ENCODE data around the gene CEND1. TPM values are rescaled to one million over a fixed set of nuclear protein-coding genes. Genes with fewer than 3 reads are reported as not detected.

Gene CEND1
- total RNA-seq, 1 experiment from 2014 or later, result 0.81 TPM

DNA sequence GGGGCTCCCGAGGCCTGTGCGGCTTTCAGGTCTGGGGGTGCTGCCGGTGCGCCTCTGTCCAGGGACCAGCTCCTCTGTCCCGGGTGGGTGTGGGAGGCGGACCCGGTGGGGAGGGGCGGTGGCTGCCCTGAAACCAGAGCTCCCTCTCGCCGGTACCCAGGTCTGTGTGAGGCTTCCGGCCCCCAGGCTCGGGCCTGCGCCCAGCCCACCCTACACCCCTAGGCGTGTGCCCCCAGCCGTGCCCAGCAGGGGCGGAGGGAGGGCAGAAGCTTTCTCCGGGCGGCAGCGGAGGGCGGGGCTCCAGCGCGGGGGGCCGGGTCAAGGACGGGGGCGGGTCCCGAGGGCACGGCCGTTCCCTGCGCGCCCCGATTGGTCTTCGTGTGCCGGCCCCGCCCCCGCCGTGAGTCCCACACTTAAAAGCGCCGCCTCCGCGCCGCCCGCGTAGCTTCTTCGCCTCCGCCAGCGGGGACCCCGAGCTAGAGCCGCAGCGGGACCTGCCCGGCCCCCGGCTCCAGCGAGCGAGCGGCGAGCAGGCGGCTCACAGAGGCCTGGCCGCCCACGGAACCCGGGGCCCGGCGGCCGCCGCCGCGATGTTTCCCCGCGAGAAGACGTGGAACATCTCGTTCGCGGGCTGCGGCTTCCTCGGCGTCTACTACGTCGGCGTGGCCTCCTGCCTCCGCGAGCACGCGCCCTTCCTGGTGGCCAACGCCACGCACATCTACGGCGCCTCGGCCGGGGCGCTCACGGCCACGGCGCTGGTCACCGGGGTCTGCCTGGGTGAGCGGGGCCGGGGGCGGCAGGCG is 29.4 kb upstream of the CEND1 start:
- H3K9ac ChIP-seq (ENCODE audit: extremely low read depth, insufficient read length, low read length), result peak overlapping the region; percentile 50
- no peak overlapping the region for H3K14ac ChIP-seq (ENCODE audit: insufficient read depth, low read length)
- WGBS (ENCODE audit: extremely low coverage, insufficient read length, low lambda C conversion rate), result no CpG with 5 or more reads among the region's 96 CpGs
- H3T11ph ChIP-seq (ENCODE audit: low read length), result no peak overlapping the region
- H3K27me3 Mint-ChIP-seq (ENCODE audit: low read depth), result peaks cover 2% of the 10 kb centered on the region; the same call in 1 of the 2 replicates
- H3K79me1 ChIP-seq (ENCODE audit: insufficient read depth, low read depth, low read length, poor library complexity, severe bottlenecking), result no peaks in the 10 kb centered on the region
- H3K27me3 ChIP-seq (ENCODE audit: insufficient read depth, low read length), result no peaks in the 10 kb centered on the region
- no peak overlapping the region for H3K56ac ChIP-seq (ENCODE audit: insufficient read length, low read depth, low read length)
- no peak overlapping the region for H3K27ac ChIP-seq (ENCODE audit: insufficient read length, low read depth, low read length)
- no peaks in the 10 kb centered on the region for H3K9me3 ChIP-seq (ENCODE audit: control insufficient read depth, low read depth, low read length)
- H4K8ac ChIP-seq (replicated peaks; ENCODE audit: insufficient read length, low read depth, low read length), result no peak overlapping the region
- no peak overlapping the region for H2AK5ac ChIP-seq (ENCODE audit: insufficient read length, low read length)
- no peak overlapping the region for H2BK5ac ChIP-seq (ENCODE audit: insufficient read length, low read length)
- H2BK20ac ChIP-seq (ENCODE audit: low read depth, low read length, poor library complexity, severe bottlenecking), result no peak overlapping the region
- H3K79me2 ChIP-seq (ENCODE audit: insufficient read depth, low read length), result no peaks in the 10 kb centered on the region
- H3K4me3 Mint-ChIP-seq, result peak overlapping the region; percentile 76 to 87
- H3K4me2 ChIP-seq (ENCODE audit: insufficient read depth, insufficient read length, low read length), result peak overlapping the region; percentile 46
- H3K4me1 Mint-ChIP-seq, result peaks cover 10 to 21% of the 10 kb centered on the region in 2 experiments
- no peak overlapping the region for H4K5ac ChIP-seq (ENCODE audit: insufficient read length, low read depth, low read length)
- peaks cover 5% of the 10 kb centered on the region for H3K23me2 ChIP-seq (ENCODE audit: insufficient read length, low read depth, low read length, poor library complexity, severe bottlenecking)
- H2AFZ ChIP-seq (ENCODE audit: low read length), result no peak overlapping the region
- H4K91ac ChIP-seq (ENCODE audit: insufficient read length, low read depth, low read length), result no peak overlapping the region
- TF ChIP-seq, protein P1, sequence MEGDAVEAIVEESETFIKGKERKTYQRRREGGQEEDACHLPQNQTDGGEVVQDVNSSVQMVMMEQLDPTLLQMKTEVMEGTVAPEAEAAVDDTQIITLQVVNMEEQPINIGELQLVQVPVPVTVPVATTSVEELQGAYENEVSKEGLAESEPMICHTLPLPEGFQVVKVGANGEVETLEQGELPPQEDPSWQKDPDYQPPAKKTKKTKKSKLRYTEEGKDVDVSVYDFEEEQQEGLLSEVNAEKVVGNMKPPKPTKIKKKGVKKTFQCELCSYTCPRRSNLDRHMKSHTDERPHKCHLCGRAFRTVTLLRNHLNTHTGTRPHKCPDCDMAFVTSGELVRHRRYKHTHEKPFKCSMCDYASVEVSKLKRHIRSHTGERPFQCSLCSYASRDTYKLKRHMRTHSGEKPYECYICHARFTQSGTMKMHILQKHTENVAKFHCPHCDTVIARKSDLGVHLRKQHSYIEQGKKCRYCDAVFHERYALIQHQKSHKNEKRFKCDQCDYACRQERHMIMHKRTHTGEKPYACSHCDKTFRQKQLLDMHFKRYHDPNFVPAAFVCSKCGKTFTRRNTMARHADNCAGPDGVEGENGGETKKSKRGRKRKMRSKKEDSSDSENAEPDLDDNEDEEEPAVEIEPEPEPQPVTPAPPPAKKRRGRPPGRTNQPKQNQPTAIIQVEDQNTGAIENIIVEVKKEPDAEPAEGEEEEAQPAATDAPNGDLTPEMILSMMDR (conservative IDR thresholded peaks at IDR 0.05), result no peak
- H3K23ac ChIP-seq (ENCODE audit: insufficient read length, low read depth, low read length), result no peak overlapping the region
- no peaks in the 10 kb centered on the region for H3K4me1 ChIP-seq (ENCODE audit: insufficient read depth, low read length)
- no peak overlapping the region for H3K18ac ChIP-seq (ENCODE audit: insufficient read length, low read depth, low read length)
- no peaks in the 10 kb centered on the region; a peak in 1 of 5 replicates for H3K9me3 Mint-ChIP-seq
- H2BK120ac ChIP-seq (ENCODE audit: low read depth, low read length, poor library complexity, severe bottlenecking), result no peak overlapping the region
- no peak overlapping the region for H2BK15ac ChIP-seq (ENCODE audit: low read depth, low read length)
- H2BK12ac ChIP-seq (ENCODE audit: insufficient read length, low read depth, low read length), result no peak overlapping the region
- H4K20me1 ChIP-seq (ENCODE audit: control insufficient read depth, insufficient read depth, insufficient read length), result no peaks in the 10 kb centered on the region
- peaks cover 2 to 18% (median 8%) of the 10 kb centered on the region in 3 experiments; a peak in 6 of 7 replicates for H3K36me3 Mint-ChIP-seq (ENCODE audit: insufficient read depth in 1 of 3, low read depth in 3 of 3)
- no peak overlapping the region for H3K4ac ChIP-seq (ENCODE audit: low read depth, low read length)
- no peak overlapping the region for H3K27ac Mint-ChIP-seq
- DNase-seq, result peak; percentile 90

Data from H9 (cell line).